Neuronal stem cell (in vitro differentiated cells): ENCODE measurements around the gene B3GNT8.
"Not testable (repeated sequence)": the region's sequence is repeated elsewhere in the genome, so short reads cannot be mapped to it uniquely, and the experiment has no call there.

Experiments
- DNase-seq: peaks from one replicate; pipeline ENCODE4 v3.0.0-alpha.2; 2013; ENCODE audit warnings: low spot score
- H2AFZ ChIP-seq: one replicate; pipeline ENCODE4 v1.6.1; 2013; ENCODE audit warnings: mild to moderate bottlenecking, low read length, inconsistent platforms
- H2AK5ac ChIP-seq: 2 replicates; pipeline ENCODE4 v1.6.1; 2013; ENCODE audit warnings: low read depth, mild to moderate bottlenecking, inconsistent platforms, low read length, moderate library complexity, mixed read lengths
- H2BK120ac ChIP-seq: 2 replicates; pipeline ENCODE4 v1.6.1; 2013; ENCODE audit warnings: low read depth, mild to moderate bottlenecking, inconsistent platforms, low read length, moderate library complexity, mixed read lengths
- H2BK12ac ChIP-seq: one replicate; pipeline ENCODE4 v1.6.1; 2013; ENCODE audit warnings: low read length, inconsistent platforms
- H2BK15ac ChIP-seq: 2 replicates; pipeline ENCODE4 v1.6.1; 2013; ENCODE audit warnings: mild to moderate bottlenecking, low read length, inconsistent platforms, mixed read lengths
- H2BK5ac ChIP-seq: one replicate; pipeline ENCODE4 v1.6.1; 2013; ENCODE audit warnings: inconsistent platforms, mild to moderate bottlenecking, low read length, moderate library complexity
- H3K14ac ChIP-seq: one replicate; pipeline ENCODE4 v1.6.1; 2013; ENCODE audit warnings: low read length, inconsistent platforms
- H3K18ac ChIP-seq: 2 replicates; pipeline ENCODE4 v1.6.1; 2013; ENCODE audit warnings: low read length, inconsistent platforms
- H3K23ac ChIP-seq: 2 replicates; pipeline ENCODE4 v1.6.1; 2013; ENCODE audit warnings: low read depth, mild to moderate bottlenecking, mixed read lengths, low read length, inconsistent platforms; ENCODE audit not compliant: poor library complexity
- H3K27ac ChIP-seq: replicated peaks from 3 replicates; pipeline ENCODE4 v1.5.1; 2013; ENCODE audit warnings: low read length, inconsistent platforms
- H3K27me3 ChIP-seq, 3 experiments: 2 replicates each; pipeline ENCODE4 v1.6.1; 2013; ENCODE audit warnings: low read length in 3 of 3, mild to moderate bottlenecking in 2 of 3, inconsistent platforms in 1 of 3, low read depth in 1 of 3, mixed read lengths in 1 of 3, moderate library complexity in 1 of 3; ENCODE audit not compliant: control insufficient read depth in 3 of 3, insufficient read depth in 3 of 3
- H3K36me3 ChIP-seq, 2 donors: replicated peaks in 1 of 2; 2 replicates each; pipeline ENCODE4 v1.6.1; 2013; ENCODE audit warnings: low read length in 2 of 2; ENCODE audit not compliant: control insufficient read depth in 2 of 2, insufficient read depth in 2 of 2
- H3K4ac ChIP-seq: 2 replicates; pipeline ENCODE4 v1.6.1; 2013; ENCODE audit warnings: inconsistent platforms, mild to moderate bottlenecking, low read length, moderate library complexity
- H3K4me1 ChIP-seq, 2 donors: 1 replicate in 1 of 2; 2 replicates in 1 of 2; pipeline ENCODE4 v1.6.1; 2013; ENCODE audit warnings: low read length in 2 of 2, low read depth in 1 of 2; ENCODE audit not compliant: control insufficient read depth in 2 of 2, insufficient read depth in 1 of 2
- H3K4me2 ChIP-seq: one replicate; pipeline ENCODE4 v1.6.1; 2013; ENCODE audit warnings: mild to moderate bottlenecking, low read length, inconsistent platforms; ENCODE audit not compliant: insufficient read depth, poor library complexity, severe bottlenecking
- H3K4me3 ChIP-seq, 2 donors: 2 replicates each; pipeline ENCODE4 v1.5.1; 2013; ENCODE audit warnings: low read length in 2 of 2, mild to moderate bottlenecking in 2 of 2, inconsistent platforms in 1 of 2, moderate library complexity in 1 of 2
- H3K79me1 ChIP-seq: one replicate; pipeline ENCODE4 v1.6.1; 2013; ENCODE audit warnings: low read depth, mild to moderate bottlenecking, inconsistent platforms, low read length, moderate library complexity
- H3K9ac ChIP-seq: one replicate; pipeline ENCODE4 v1.6.1; 2013; ENCODE audit warnings: mild to moderate bottlenecking, low read depth, low read length, inconsistent platforms; ENCODE audit not compliant: poor library complexity
- H3K9me3 ChIP-seq, 2 donors: replicated peaks in 1 of 2; 2 replicates each; pipeline versions ENCODE3 to v1.6.1; 2013; ENCODE audit warnings: low read length in 2 of 2, mild to moderate bottlenecking in 2 of 2, inconsistent platforms in 1 of 2, low read depth in 1 of 2, mixed read lengths in 1 of 2, moderate library complexity in 1 of 2; ENCODE audit not compliant: control insufficient read depth in 2 of 2, insufficient read depth in 1 of 2
- H4K8ac ChIP-seq: one replicate; pipeline ENCODE4 v1.6.1; 2013; ENCODE audit warnings: low read depth, mild to moderate bottlenecking, inconsistent platforms, low read length, moderate library complexity
- H4K91ac ChIP-seq: one replicate; pipeline ENCODE4 v1.6.1; 2013; ENCODE audit warnings: low read length, low read depth, mild to moderate bottlenecking, inconsistent platforms; ENCODE audit not compliant: poor library complexity
- WGBS, 2 donors: extraction: QIAGEN DNeasy Blood & Tissue Kit; methylation state at CpG; one replicate each; pipeline ENCODE4 v1.1.7; 2013; ENCODE audit warnings: missing lambda C conversion rate in 2 of 2, mixed read lengths in 1 of 2; ENCODE audit not compliant: insufficient read length in 2 of 2, insufficient replicate concordance in 1 of 2; ENCODE audit errors: extremely low coverage in 2 of 2; 5-methylcytosine and 5-hydroxymethylcytosine counted together

B3GNT8 gene

DNA sequence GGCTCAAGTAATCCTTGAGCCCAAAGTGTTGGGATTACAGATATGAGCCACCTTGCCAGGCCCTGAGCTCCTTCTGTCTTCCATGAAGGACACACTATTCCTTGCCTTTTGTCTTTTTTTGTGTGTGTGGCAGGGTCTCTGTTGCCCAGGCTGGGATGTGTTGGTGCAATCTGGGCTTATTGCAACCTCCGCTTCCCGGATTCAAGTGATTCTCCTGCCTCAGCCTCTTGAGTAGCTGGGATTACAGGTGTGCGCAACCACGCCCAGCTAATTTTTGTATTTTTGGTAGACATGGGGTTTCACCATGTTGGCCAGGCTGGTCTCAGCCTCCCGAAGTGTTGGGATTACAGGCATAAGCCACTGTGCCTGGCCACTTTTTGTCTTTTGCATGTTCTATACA is 18.3 kb downstream of the B3GNT8 start:
- H3K4ac ChIP-seq, DNase-seq, H2AFZ ChIP-seq, H2BK120ac ChIP-seq, H3K4me1 ChIP-seq, H3K27me3 ChIP-seq, H3K14ac ChIP-seq, H3K9me3 ChIP-seq, H3K27ac ChIP-seq, H3K4me3 ChIP-seq, H4K91ac ChIP-seq, H3K4me2 ChIP-seq, H3K9ac ChIP-seq, H2AK5ac ChIP-seq, H3K23ac ChIP-seq, H3K18ac ChIP-seq, H2BK5ac ChIP-seq, H2BK15ac ChIP-seq, H2BK12ac ChIP-seq, H4K8ac ChIP-seq, H3K79me1 ChIP-seq: not testable (repeated sequence)
- WGBS, 2 donors, result no CpG with 5 or more reads among the region's 5 CpGs
- peaks cover 12 to 18% of the 10 kb centered on the region in 2 donors for H3K36me3 ChIP-seq

DNA sequence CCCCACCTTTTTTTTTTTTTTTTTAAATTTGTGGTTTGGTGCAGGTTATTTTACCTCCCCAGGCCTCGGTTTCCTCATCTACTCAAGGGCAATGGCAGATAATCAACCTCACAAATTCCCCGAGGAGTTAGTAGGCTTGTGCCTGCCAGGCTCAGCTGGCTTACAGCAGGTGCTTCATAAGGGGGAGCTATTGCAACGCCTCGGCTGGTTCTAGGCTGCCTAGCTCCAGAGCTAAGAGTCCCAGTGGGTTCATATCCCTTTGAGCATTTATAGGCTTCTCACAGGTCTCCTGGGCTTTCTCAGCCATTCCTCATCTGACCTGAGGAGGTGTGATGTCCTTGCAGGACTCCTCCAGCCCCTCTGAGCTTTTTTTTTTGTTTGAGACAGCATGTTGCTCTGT is 18.9 kb downstream of the B3GNT8 start:
- Histone ChIP-seq H3K27me3 (no peaks in the 10 kb centered on the region), H3K27ac (no peak overlapping the region), H3K23ac (no peak overlapping the region), H2BK12ac (no peak overlapping the region), H3K36me3 (peaks cover 12 to 17% of the 10 kb centered on the region in 2 donors), H2BK15ac (no peak overlapping the region), H3K4me3 (no peak overlapping the region), H3K4me1 (peaks cover 8 to 9% of the 10 kb centered on the region in 2 donors), H2AK5ac (no peak overlapping the region), H3K4ac (no peak overlapping the region), H2AFZ (no peak overlapping the region), H3K18ac (no peak overlapping the region), H4K8ac (no peak overlapping the region), H2BK120ac (no peak overlapping the region), H4K91ac (no peak overlapping the region), H2BK5ac (no peak overlapping the region), H3K4me2 (no peak overlapping the region), H3K9me3 (no peaks in the 10 kb centered on the region), H3K9ac (no peak overlapping the region), H3K79me1 (no peaks in the 10 kb centered on the region), H3K14ac (no peak overlapping the region)
- no CpG with 5 or more reads among the region's 4 CpGs for WGBS, 2 donors
- no peak for DNase-seq

DNA sequence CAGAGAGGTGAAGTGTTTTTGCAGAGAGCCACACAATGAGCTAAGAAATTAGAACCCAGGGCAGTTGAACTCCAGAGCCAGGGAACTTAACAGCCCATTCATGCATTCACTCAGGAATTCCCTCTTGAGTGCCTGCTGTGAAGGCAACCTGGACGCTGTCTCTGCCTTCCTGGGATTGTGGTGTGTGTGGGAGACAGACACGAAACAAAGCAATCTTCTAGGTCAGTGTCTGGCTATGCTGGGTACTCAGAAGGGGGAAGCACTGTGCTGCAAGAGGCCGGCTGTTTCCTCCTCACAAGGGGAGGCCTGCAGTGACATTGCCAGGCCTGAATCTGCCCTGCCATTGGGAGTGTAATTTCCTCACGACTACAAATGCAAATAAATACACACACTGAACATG is 19.9 kb downstream of the B3GNT8 start:
- Histone ChIP-seq H2BK12ac (no peak overlapping the region), H4K8ac (no peak overlapping the region), H3K18ac (no peak overlapping the region), H4K91ac (no peak overlapping the region), H2BK5ac (no peak overlapping the region), H3K9ac (peak overlapping the region; percentile 2), H3K79me1 (no peaks in the 10 kb centered on the region), H2BK15ac (no peak overlapping the region), H2AK5ac (no peak overlapping the region), H3K23ac (no peak overlapping the region), H3K9me3 (no peaks in the 10 kb centered on the region), H3K14ac (peak overlapping the region; percentile 47), H3K36me3 (peaks cover 9 to 13% of the 10 kb centered on the region in 2 donors), H3K4me3 (no peak overlapping the region), H2AFZ (peak overlapping the region; percentile 87), H3K4me1 (peaks cover 8 to 9% of the 10 kb centered on the region in 2 donors), H3K4ac (no peak overlapping the region), H3K4me2 (no peak overlapping the region), H3K27ac (peak overlapping the region; percentile 57), H2BK120ac (no peak overlapping the region), H3K27me3 (no peaks in the 10 kb centered on the region)
- no CpG with 5 or more reads among the region's 4 CpGs for WGBS, 2 donors
- DNase-seq, result no peak

DNA sequence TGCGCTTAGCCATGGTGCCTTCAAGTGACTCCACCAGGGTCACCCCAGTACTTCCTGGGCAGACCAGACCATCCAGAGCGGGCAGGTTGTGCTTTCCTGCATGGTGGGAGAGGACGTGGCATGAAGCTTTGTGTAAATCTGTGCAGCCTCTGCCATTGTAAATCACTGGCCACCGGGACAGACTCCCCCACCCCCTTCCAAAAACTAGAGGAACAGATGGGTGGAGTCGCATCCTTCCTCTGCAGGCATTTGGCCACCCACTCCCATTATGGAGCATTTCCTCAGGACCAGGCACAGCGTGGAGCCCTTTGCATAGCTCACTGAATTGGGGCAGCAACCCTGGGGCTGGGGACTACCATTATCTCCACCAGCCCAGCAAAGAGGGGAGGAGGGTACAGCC is 21.4 kb downstream of the B3GNT8 start:
- Histone ChIP-seq H3K4me3 (no peak overlapping the region), H2BK12ac (no peak overlapping the region)
- DNase-seq, result no peak

More for the DNA sequence above, 21.4 kb downstream of the B3GNT8 start:
- Histone ChIP-seq H3K36me3 (peaks cover under 1 to 3% of the 10 kb centered on the region in 2 donors), H4K8ac (peak overlapping the region; percentile 27), H3K4ac (no peak overlapping the region), H3K9ac (no peak overlapping the region), H2AFZ (no peak overlapping the region), H2BK120ac (no peak overlapping the region), H3K18ac (no peak overlapping the region), H3K9me3 (no peaks in the 10 kb centered on the region), H2BK15ac (no peak overlapping the region), H3K23ac (no peak overlapping the region), H3K4me1 (peaks cover 8 to 9% of the 10 kb centered on the region in 2 donors), H2AK5ac (no peak overlapping the region), H3K27ac (no peak overlapping the region), H3K4me2 (no peak overlapping the region), H3K27me3 (no peaks in the 10 kb centered on the region), H4K91ac (no peak overlapping the region), H2BK5ac (no peak overlapping the region), H3K79me1 (no peaks in the 10 kb centered on the region), H3K14ac (no peak overlapping the region)
- no CpG with 5 or more reads among the region's 6 CpGs for WGBS, 2 donors
